ENCODE results near the gene MGME1.

GRCh38 chr20:17936286-17936760, 32.5 kb upstream of the MGME1 start:
- TF ChIP-seq CTCF (conservative IDR thresholded peaks at IDR 0.05; ENCODE audit: low read length) = no peak
- TF ChIP-seq EZH2phosphoT487 (IDR thresholded peaks at IDR 0.05; ENCODE audit: borderline replicate concordance) = no peak

Measured in Loucy (cell line).